Calu3 (cell line): ENCODE measurements around the gene ULK4. TPM values are rescaled to one million over a fixed set of nuclear protein-coding genes. Genes with fewer than 3 reads are reported as not detected.

Experiments
- BruUV-seq: library from RNA; stranded (reverse); fragments of 400-500 nt; replicated peaks from 2 replicates; lab custom pipeline; 2021; lab: Mats Ljungman, UMichigan
- CTCF ChIA-PET: fragments of 300-600 bp; sonication (Branson Sonifier 250); formaldehyde crosslinking; loops from one replicate; lab custom pipeline; 2022; ENCODE audit warnings: antibody characterized with exemption; lab: Charles Lee
- DNase-seq: peaks from one replicate; pipeline ENCODE4 v3.0.0; 2022
- H3K27ac Mint-ChIP-seq: one replicate; pipeline ENCODE4 v1.8.0; 2022; ENCODE audit warnings: mixed read lengths; ENCODE audit not compliant: unreplicated experiment
- H3K27me3 Mint-ChIP-seq: one replicate; pipeline ENCODE4 v1.8.0; 2022; ENCODE audit warnings: mixed read lengths; ENCODE audit not compliant: unreplicated experiment
- H3K36me3 Mint-ChIP-seq: one replicate; pipeline ENCODE4 v1.8.0; 2022; ENCODE audit warnings: mild to moderate bottlenecking, moderate library complexity, mixed read lengths; ENCODE audit not compliant: insufficient read depth, unreplicated experiment
- H3K4me1 Mint-ChIP-seq: one replicate; pipeline ENCODE4 v1.8.0; 2022; ENCODE audit warnings: mild to moderate bottlenecking, low read depth, mixed read lengths; ENCODE audit not compliant: unreplicated experiment
- H3K4me3 Mint-ChIP-seq: one replicate; pipeline ENCODE4 v1.8.0; 2022; ENCODE audit warnings: mild to moderate bottlenecking, low read depth, moderate library complexity, mixed read lengths; ENCODE audit not compliant: unreplicated experiment
- H3K9me3 Mint-ChIP-seq: one replicate; pipeline ENCODE4 v1.8.0; 2022; ENCODE audit warnings: low read depth, mixed read lengths; ENCODE audit not compliant: unreplicated experiment
- intact Hi-C: fragments of 100-400 bp; cut with micrococcal nuclease; formaldehyde crosslinking; loops from one replicate; pipeline ENCODE4 v1.10.0; 2022; ENCODE audit not compliant: unreplicated experiment
- total RNA-seq: library from RNA; stranded (reverse); gene quantifications from 2 replicates; pipeline ENCODE4 v1.2.3, GENCODE V29; 2022
- TF ChIP-seq, protein P1 (sequence below): fragments of 200-600 bp; IDR thresholded peaks from one replicate; pipeline ENCODE4 v1.8.0; 2022; ENCODE audit warnings: antibody characterized with exemption; ENCODE audit not compliant: unreplicated experiment

Gene ULK4
- total RNA-seq, 1 experiment from 2014 or later, result 8.7 TPM

DNA sequence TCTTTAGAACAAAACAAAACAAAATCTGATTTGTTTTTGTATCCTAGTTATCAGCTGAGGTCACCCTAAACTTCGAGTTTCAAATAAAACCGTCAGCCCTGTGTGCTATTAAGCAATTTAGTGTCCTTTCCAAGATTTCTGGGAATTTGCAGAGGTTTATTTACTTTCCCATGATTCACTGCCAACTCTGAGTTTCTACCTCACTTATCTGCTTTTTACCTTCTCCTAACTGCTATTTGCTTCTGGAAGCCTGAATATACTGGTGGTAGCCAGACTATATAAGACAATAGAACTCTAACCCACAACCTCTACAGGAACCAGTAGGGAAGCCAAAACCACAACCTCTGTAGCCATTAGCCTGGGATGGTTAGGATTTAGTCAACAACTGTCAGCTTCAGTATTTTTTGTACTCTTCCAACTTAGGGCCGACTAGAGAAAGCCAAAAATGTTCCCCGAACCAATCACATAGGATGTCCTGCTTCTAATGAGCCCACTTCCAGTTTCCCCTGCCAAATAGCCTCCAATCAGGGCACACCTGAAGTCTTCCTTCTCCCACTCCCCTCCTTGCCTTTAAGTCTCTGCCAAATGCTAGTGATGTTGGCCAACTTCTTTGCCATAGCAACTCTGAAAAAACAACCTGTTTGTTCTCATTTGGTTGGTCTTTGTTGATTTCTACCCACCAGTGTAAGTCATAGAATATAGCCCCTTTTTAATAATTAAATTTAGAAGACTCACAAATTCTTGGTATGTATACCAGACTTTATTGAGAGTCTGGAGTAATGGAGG is 273.1 kb downstream of the ULK4 start:
- intact Hi-C loops, result no loop called here
- peaks cover 18% of the 10 kb centered on the region for H3K4me1 Mint-ChIP-seq
- BruUV-seq, result no TSS peak
- H3K27me3 Mint-ChIP-seq, result no peaks in the 10 kb centered on the region
- TF ChIP-seq, protein P1, sequence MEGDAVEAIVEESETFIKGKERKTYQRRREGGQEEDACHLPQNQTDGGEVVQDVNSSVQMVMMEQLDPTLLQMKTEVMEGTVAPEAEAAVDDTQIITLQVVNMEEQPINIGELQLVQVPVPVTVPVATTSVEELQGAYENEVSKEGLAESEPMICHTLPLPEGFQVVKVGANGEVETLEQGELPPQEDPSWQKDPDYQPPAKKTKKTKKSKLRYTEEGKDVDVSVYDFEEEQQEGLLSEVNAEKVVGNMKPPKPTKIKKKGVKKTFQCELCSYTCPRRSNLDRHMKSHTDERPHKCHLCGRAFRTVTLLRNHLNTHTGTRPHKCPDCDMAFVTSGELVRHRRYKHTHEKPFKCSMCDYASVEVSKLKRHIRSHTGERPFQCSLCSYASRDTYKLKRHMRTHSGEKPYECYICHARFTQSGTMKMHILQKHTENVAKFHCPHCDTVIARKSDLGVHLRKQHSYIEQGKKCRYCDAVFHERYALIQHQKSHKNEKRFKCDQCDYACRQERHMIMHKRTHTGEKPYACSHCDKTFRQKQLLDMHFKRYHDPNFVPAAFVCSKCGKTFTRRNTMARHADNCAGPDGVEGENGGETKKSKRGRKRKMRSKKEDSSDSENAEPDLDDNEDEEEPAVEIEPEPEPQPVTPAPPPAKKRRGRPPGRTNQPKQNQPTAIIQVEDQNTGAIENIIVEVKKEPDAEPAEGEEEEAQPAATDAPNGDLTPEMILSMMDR, result no peak
- H3K4me3 Mint-ChIP-seq, result no peak overlapping the region
- H3K9me3 Mint-ChIP-seq, result no peaks in the 10 kb centered on the region
- no peaks in the 10 kb centered on the region for H3K36me3 Mint-ChIP-seq
- H3K27ac Mint-ChIP-seq, result no peak overlapping the region
- CTCF ChIA-PET, result no interaction called here
- DNase-seq, result no peak

DNA sequence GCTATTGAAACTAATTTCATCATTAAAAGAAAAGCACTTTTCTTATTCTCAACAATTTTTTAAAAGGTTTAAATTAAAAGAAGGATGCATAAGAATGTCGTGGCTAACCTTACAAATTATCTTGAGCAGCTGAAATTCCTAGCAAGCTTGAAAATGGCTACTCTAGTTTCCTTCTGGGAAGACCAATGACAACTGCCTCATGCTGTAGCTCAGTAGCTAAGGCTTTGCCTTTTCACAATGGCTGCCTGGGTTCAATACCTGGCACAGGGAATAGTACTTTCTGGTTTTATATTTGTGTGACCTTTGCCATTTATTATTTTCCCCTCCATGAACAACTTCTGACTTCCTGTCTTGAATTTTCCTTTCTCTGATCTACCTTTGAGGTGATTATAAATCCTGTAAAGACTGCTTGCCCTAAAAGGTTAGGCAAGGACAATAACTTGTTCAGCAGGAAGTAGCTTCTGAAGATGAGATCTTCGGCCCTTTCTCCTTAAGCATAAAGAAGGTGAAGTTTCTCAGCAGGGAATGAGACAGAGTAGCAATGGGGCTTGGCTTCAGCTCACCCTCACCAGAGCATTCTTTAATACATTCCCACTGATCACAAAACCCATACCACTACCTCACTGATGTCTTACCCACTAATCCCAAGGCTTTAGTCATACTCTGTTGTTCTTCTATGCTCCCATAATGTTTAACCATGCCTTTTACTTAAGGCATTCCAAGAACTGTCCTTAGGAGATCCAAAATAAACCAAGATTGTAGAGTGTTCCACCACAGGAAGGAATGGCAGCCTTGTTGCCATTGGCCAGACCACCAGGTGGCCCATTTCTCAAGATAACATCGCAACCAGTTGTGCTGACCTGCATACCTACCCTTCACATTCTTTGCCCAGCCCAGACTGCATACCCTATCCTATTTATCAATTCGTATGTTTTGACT is 276.8 kb downstream of the ULK4 start:
- no TSS peak for BruUV-seq
- Mint-ChIP-seq H3K27ac (no peak overlapping the region), H3K4me3 (no peak overlapping the region), H3K27me3 (no peaks in the 10 kb centered on the region), H3K9me3 (no peaks in the 10 kb centered on the region), H3K36me3 (no peaks in the 10 kb centered on the region), H3K4me1 (peaks cover 9% of the 10 kb centered on the region)
- intact Hi-C loops, result no loop called here
- TF ChIP-seq, protein P1, result no peak
- CTCF ChIA-PET, result no interaction called here
- no peak for DNase-seq

DNA sequence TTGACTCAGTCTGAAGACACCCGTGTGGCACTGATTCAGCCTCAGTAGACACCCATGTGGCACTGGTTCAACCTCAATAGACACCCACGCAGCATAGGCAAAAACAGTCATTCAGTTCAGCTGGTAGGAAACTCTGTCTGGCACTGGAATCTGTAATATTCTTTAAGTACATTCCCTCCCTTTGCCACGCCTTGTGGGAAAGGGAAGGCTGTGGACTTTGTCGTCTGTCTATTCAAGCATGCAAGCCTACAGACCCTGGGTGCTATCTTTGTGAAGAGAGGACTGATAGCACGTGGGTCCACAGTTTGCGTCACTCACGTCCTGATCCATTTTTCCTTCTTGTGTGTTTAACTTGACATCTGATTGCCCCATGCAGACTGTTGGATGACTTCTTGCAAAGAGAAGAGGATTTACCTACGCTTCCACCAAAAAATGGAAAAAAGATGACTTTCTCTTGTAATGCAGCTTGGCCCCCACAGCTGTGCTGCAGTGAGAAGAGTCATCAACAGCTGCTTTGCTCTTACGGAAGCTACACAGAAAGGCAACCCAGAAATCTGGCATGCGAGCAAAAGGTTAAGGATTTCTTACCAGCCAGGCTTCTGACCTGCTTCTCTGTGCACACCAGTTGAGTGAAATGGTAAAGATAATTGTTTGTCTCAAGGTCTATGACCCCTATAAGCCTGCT is 278.1 kb downstream of the ULK4 start:
- no TSS peak for BruUV-seq
- Mint-ChIP-seq H3K9me3 (no peaks in the 10 kb centered on the region), H3K4me1 (peaks cover 9% of the 10 kb centered on the region), H3K36me3 (no peaks in the 10 kb centered on the region), H3K27me3 (no peaks in the 10 kb centered on the region), H3K27ac (no peak overlapping the region), H3K4me3 (no peak overlapping the region)
- no peak for DNase-seq
- TF ChIP-seq, protein P1, result no peak
- CTCF ChIA-PET, result no interaction called here
- intact Hi-C loops, result no loop called here

DNA sequence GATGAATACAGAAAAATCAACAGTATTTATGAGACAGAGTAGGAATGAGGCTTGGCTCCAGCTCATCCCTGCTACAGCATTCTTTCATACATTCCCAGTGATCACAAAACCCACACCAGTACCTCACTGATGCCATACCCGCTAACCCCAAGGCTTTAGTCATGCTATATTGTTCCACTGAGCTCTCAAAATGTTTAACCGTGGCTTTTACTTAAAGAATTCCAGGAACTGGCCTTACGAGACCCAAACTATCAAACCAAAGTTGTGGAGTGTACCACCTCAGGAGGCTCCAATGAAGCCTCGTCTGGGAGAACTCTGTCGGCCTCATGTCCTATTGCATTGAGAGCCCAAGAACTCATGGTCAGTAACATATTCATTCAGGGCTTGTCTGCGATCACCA is 278.9 kb downstream of the ULK4 start:
- Mint-ChIP-seq H3K4me1 (peaks cover 9% of the 10 kb centered on the region), H3K27me3 (no peaks in the 10 kb centered on the region), H3K27ac (no peak overlapping the region), H3K4me3 (no peak overlapping the region), H3K9me3 (no peaks in the 10 kb centered on the region), H3K36me3 (no peaks in the 10 kb centered on the region)
- DNase-seq, result no peak
- TF ChIP-seq, protein P1, result no peak
- intact Hi-C loops, result no loop called here
- CTCF ChIA-PET, result no interaction called here
- no TSS peak for BruUV-seq
